SW480 (cell line): ENCODE data around the gene CSNK2A2.

Experiments used
- DNase-seq: peaks from one replicate; pipeline ENCODE4 v3.0.0-alpha.2; 2016; ENCODE audit warnings: low spot score

Gene CSNK2A2

GRCh38 chr16:58110571-58111301 lies 87.2 kb downstream of the CSNK2A2 start:
- DNase-seq: no peak

GRCh38 chr16:58109881-58110280 lies 88.0 kb downstream of the CSNK2A2 start:
- no peak for DNase-seq

GRCh38 chr16:58109330-58109729 lies 88.6 kb downstream of the CSNK2A2 start:
- DNase-seq: no peak
